Activated CD8-positive, alpha-beta memory T cell treated with anti-CD3 and anti-CD28 coated beads, Interleukin-2, amount 50 U/mL, for 4 hours (primary cell): ENCODE measurements around the gene DNAJC30.
"Not testable (repeated sequence)": the region's sequence is repeated elsewhere in the genome, so short reads cannot be mapped to it uniquely, and the experiment has no call there.

Experiments used
- DNase-seq: peaks from one replicate; pipeline ENCODE4 v3.0.0-alpha.2; 2020

Gene DNAJC30

GRCh38 chr7:73683056-73683787 is at the start of gene DNAJC30, which contains the start of gene BUD23:
DNAJC30 (minus strand) TSS chr7:73683453; CDS start chr7:73683423, 30 bp downstream.
BUD23 (plus strand) TSS chr7:73683597; CDS start chr7:73683626, 29 bp downstream.
- DNase-seq = peak; percentile 96

- no peak for DNase-seq
Observed at GRCh38 chr7:73732397-73732796, 49.1 kb upstream of the DNAJC30 start.

DNA sequence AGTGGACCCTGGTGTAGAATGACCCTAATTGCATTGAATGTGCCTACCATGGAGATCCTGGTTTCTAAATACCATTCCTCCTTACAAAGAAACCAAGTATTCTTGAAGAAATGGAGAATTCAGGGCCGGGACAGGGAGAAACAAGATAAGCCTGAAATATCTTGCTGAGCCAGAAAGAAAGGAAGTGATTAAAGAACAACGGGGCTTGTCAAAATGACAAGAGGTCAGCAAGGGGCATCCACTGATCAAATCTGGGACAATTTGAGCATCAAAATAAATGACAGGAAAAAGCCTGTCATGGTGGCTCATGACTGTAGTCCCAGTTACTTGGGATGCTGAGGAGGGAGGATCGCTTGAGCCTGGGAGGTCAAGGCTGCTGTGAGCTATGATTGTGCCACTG is 47.2 kb upstream of the DNAJC30 start:
- no peak for DNase-seq

GRCh38 chr7:73728551-73728950 is 45.3 kb upstream of the DNAJC30 start:
- no peak for DNase-seq

- no peak for DNase-seq
Observed at GRCh38 chr7:73727952-73728351, 44.7 kb upstream of the DNAJC30 start.

DNA sequence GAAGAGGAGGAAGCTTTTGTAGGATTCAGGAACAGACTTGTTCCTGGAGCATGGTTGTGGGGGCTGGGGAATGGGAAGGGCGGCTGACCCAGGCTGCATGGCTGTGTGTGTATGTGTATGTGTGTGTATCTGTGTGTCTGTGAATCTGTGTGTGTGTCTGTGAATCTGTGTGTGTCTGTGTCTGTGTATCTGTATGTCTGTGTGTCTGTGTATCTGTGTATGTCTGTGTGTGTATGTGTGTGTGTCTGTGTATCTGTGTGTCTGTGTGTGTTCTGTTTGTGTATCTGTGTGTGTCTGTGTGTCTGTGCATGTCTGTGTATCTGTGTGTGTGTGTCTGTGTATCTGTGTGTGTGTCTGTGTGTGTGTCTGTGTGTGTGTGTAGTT is 42.8 kb upstream of the DNAJC30 start:
- DNase-seq = no peak

- DNase-seq = no peak
Observed at GRCh38 chr7:73723813-73724212, 40.6 kb upstream of the DNAJC30 start.

DNA sequence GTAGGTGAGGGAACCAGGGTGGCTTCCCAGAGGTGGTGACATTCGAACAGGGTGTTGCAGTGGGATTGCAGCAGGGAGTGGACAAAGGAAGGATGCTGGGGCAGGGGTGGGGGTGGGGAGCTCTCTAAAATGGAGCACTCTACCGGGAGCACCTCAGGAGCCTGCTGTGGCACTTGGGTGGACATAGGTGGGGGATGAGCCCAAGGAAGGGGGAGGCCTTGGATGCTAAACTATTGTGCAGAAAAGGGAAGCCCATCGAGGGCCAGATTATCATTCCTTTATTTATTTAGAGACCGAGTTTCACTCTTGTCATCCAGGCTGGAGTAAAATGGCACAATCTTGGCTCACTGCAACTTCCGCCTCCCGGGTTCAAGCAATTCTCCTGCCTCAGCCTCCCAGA is 39.5 kb upstream of the DNAJC30 start:
- DNase-seq = no peak

GRCh38 chr7:73722182-73722581 is 38.9 kb upstream of the DNAJC30 start:
- not testable (repeated sequence) for DNase-seq

GRCh38 chr7:73721377-73721817 is 38.1 kb upstream of the DNAJC30 start:
- DNase-seq = no peak

DNA sequence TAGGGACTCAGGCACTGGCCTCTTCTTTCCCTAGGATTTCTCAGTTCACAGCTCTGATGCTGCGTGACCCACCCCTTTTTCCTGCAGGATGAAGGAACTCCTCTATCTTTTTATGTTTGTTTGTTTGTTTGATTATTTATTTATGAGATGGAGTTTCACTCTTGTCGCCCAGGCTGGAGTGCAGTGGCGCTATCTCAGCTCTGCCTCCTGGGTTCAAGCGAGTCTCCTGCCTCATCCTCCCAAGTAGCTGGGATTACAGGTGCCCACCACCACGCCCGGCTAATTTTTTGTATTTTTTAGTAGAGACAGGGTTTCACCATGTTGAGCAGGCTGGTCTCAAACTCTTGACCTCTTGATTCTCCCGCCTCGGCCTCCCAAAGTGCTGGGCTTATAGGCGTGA is 37.2 kb upstream of the DNAJC30 start:
- not testable (repeated sequence) for DNase-seq

- DNase-seq = no peak
Observed at GRCh38 chr7:73719806-73720169, 36.5 kb upstream of the DNAJC30 start.

DNA sequence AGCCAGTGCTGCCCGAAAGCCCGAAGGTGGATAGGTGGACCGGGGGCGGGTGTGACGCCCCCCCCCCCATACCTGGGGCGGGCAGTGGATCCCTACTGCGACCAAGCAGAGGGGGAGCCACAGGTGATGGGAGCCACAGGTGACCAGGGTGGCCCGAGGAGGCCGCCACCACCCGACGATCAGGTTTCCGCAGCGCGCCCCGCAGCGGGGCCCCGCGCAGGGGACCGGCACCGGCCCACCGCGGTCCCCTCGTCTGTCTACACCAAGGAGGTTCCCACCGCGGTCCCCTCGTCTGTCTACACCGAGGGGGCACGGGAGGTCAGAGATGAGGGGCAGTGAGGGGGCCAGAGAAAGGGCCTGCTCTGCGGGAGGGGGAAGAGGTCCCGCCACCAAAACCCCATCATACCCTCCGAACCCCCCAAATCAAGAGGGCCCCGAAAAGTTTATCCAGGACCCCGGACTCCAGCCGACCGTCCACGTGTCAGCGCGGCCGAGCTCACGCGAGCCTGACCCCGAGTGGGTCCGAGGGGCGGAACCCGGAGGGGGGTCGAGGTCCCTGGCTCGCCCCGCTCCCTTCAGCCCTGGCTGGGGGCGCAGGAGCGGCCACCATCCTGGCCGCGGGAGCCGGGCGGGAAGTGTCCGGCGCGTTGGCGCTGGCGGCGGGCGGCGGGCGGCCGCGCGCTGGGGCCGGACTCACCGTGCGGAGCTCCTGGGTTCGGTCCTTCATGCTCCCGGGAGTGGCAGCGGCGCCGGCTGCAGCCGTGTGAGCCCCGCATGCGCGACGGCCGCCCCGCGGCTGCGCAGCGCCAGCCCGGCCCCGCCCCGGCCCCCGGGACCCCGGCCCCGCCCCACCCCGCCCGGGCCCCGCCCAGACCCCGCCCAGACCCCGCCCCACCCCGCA is 35.9 kb upstream of the DNAJC30 start, which contains the start of gene STX1A:
STX1A (minus strand) TSS at position 765 of the 901 bp plus-strand sequence; CDS start at position 727, 38 bp downstream.
- DNase-seq = peak; percentile 72

- peak; percentile 59 for DNase-seq
Observed at GRCh38 chr7:73718438-73718881, 35.2 kb upstream of the DNAJC30 start.

GRCh38 chr7:73717991-73718405 is 34.7 kb upstream of the DNAJC30 start:
- DNase-seq = peak; percentile 78

DNA sequence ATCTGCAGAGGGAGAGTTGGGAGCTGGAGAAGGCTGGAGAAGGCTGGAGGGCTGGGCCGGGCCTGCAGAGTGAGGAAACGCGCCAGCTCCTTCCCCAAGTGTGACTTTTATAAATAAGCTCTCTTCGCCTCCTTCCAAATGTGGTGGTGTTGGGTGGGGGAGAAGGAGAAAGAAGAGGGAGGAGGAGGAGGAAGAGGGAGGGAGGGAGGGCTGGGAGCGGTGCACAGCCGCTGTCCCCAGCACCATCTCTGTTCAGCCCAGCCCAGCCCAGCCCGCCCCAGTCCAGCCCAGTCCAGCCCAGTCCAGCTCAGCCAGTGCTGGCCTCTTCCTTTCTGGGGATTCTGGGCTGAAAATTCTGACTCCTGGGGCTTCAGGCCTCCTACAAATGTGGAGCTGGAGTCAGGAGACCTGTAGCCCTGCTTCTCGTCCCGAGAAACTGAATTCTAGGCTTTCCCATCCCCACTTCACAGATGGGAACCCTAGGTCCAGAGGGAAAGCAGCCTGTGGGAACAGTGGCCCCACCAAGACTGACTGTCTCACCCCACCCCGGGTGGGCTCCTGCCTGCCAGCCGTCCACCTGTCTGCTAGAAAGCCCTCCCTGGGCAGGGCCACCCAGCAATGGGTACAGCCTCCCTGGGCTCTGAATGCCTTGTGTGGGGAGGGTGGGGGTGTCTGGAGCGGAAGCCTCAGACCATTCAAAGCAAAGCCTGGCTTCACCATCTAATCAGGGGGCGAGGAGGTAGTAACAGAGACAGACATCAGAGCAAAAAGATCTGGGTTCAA is 34.0 kb upstream of the DNAJC30 start:
- DNase-seq = no peak

DNA sequence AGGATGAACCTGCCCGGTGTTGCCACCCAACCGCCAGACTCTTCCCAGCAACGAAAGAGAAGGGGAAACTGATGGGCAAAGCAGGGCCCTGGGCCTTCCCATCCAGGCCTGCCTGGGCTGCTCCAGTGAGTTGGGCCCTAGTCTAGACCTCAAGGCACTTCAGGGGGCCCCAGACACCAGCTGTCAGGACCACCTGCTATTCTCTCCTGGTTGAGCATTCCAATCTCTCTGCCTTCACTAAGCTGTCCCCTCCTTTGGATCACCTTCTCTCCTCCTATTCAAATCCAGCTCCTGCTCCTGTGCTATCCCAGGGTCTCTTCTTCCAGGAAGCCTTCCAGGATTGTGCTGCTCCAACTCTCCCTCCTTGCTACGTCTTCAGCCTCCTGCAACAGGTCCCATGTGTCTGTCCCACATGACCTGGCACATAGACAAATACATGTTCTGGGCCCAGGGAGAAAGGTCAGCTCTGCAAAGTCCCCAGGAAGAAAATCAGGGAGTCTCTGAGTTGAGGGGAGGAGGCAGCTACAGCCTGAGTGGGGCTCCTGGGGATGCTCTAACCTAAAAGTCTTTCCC is 33.2 kb upstream of the DNAJC30 start:
- DNase-seq = no peak

DNA sequence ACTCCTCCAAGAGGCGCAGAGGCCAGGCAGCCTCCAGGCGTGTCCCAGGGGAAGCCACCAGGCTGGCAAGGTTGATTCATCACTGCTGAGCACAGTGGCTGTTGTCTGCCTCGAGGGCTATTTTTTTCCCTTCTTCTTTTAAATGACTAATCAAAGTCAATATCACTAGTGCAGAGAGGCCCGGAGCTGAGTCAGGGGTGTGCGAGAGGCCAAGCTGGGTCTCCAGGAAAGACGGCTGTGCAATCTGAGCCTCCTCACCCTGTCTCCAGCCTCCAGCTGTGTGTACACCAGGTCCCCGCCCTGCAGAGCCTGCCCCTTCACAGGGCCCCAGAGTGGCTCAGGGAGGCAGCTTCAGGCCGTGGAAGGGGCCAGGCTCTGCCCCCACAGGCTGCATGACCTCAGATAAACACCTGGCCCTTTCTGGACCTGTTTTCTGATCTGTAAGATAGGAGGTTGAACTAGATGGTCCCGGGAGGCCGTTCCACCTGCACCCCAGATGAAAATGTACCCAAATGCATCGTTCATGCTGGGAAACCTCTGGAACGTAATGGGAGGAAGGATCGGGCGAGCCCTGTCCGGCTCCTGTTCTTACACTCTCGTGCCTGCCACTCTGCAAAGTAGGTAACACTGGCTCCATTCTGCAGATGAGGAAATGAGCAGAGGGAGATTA is 32.5 kb upstream of the DNAJC30 start:
- peak; percentile 40 for DNase-seq

GRCh38 chr7:73713319-73713718 is 30.1 kb upstream of the DNAJC30 start:
- DNase-seq = not testable (repeated sequence)

- no peak for DNase-seq
Observed at GRCh38 chr7:73712773-73713172, 29.5 kb upstream of the DNAJC30 start.

- DNase-seq = no peak
Observed at GRCh38 chr7:73708961-73709549, 25.8 kb upstream of the DNAJC30 start.
